Left kidney (tissue), 2 donors: ENCODE results near the gene MAP1B. TPM values are rescaled to one million over a fixed set of nuclear protein-coding genes. Genes with fewer than 3 reads are reported as not detected.
"Not testable (repeated sequence)": the region's sequence is repeated elsewhere in the genome, so short reads cannot be mapped to it uniquely, and the experiment has no call there.

Experiments used
- DNase-seq: peaks from one replicate; pipeline ENCODE4 v3.0.0-alpha.2; 2013
- polyA plus RNA-seq: library from polyadenylated mRNA; unstranded; fragments of 120-200 nt; gene quantifications from one replicate; pipeline ENCODE4 v1.2.1, GENCODE V29; 2013; ENCODE audit not compliant: insufficient read length

Gene MAP1B
- polyA plus RNA-seq, 1 donor, result 15.8 TPM

DNA sequence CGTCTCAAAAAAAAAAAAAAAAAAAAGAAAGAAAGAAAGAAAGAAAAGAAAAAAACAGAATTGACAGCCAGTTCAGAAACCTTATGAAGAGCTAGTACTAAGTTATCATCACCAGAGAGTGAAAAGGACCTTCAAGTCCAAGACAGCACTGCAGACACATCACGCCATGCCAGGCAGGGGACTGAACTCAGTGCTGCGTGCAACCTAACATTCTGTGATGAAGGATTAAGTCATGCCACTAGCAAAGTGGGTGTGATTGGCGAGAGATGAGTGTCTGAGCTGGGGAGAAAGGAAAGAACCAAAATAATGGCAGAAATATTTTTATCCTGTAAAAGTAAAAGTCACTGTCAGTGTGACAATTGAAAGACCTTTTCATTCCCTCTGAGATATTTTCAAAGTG lies 54.7 kb downstream of the MAP1B start:
- DNase-seq, result no peak

DNA sequence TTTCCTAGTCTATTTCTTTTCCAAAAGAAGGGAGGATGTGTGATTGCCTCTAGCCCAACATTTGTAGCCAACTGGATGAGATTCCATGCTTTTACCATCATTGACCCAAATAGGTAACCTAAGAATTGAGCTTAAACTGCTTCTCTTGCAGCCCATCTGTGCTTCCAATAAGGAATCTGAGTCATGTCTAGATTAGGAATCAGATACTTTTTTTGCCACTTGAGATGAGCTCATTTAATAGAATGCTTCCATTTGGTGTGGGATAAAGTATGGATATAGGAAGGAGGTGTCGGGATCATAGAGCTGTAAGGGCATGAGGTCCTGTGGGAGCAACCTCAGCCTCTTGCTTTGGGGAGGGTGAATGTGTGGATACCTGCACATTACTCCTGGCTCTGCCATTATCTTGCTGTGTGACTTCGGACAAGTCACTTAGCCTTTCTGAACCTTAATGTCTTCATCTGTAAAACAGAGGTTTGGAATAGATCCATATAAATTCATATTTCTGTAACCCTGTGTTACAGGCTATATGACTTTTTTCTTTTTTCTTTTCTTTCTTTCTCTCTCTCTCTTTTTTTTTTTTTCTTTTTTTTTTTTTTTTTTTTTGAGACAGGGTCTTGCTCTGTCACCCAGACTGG lies 56.2 kb downstream of the MAP1B start:
- DNase-seq, result no peak

DNA sequence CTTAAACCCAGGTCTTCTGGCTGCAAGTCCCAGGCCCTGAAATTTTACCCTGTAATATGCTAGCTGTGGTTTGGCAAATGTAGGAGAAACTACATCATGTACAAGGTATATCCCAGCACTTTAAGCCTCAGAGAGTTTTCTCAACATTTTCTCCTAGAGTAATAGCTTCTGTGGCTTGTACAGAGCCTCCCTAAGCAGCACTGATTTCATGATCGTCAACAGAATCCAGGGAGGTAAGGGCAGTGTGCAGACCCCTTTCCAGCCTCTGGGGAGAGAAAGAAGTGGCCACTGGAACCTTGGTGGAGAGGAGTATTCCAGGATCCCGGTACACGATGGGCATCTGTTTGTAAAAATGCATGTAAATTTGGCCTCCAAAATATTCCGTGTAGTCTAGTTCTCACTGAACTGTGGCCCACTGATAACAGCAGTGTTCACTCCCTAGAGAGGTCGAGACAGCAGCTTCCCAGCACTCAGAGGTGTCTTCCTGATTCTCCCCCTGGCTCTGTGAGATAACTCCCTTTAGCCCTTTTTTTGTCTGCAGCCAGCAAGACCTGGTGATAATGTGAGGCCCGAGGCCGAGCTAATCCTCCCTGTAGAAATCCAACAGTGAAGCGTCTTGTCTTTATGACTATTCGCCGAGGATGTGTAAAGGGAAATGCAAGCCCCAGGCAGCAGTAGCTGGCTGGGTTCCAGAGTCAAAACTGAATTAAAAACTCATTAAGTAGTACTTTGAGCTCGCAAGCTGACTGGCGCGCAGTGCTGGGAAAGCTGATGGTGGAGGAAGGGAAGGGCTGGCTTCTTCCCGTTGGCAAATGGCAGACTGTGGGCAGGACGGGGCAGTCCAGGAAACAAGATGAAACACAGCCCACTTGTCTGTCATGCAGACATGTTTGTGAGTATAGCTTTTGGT lies 59.0 kb downstream of the MAP1B start:
- DNase-seq, result peak; percentile 56

DNA sequence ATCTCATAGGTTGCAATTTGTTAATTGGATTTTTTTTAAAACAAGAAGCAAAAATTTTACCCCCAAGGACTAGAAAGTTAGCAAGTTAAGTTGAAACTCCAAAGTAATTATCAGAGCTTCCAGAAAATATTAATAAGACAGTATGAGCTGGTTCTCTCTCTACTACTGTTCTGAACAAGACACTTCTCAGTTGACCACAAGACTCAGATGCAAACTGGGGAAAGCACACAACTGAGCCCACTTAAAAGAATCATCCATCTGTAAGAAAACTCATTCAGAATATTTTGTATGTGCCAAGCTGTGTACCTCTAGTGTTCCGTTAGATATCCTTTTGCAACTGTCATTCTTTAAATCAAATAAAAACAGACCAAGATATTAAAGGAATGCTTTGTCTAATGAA lies 60.0 kb downstream of the MAP1B start:
- no peak for DNase-seq

DNA sequence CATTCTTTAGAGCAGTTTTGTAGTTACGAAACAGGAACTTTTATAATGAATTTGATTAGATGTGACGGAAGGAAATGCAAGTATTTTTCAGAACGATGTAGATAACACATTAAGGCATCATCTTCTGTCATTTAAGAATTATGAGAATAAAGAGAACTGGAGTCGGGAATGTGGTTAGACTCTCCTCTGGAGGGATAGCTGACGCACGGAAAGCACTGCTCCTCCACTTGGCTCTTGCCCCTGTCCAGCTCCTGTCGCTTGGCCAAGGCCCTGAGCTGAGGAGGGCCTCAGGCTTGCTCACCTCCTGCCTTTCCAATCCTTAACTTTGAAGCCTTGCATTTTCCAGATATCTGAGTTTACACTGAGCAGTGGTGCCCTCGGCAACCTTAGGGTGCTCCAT lies 60.5 kb downstream of the MAP1B start:
- no peak for DNase-seq

DNA sequence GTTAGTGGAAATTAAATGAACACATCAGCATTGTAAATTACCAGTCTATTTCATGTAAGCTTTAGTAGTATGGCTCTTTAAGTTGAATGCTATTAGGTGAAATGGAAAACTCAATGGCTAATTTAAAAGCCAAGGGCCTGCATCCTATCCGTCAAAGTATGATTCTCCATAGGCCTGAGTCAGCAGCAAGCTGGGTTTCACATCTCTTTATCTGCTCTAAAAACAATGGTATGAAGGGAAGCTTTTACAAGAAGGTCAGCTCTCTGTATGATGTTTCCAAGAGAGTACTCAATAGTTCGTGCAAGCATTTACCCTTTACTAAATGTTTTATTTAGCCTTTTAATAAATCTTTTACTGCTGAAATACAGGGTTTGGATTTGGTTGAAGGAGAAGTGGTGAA lies 62.8 kb downstream of the MAP1B start:
- DNase-seq, result no peak

DNA sequence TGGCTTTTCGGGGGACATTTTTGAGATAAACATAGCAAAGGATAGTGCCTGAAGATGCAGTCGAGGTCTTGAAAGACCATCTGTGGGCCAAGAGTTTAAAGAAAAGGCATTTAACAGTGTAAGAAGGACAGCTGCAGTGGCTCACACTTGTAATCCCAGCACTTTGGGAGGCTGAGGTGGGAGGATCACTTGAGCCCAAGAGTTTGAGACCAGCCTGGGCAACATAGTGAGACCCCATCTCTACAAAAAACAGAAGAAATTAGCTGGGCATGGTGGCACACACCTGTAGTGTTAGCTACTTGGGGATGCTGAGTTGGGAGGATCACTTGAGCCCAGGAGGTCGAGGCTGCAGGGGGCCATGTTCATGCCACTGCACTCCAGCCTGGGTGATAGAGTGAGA lies 63.9 kb downstream of the MAP1B start:
- DNase-seq, result not testable (repeated sequence)

DNA sequence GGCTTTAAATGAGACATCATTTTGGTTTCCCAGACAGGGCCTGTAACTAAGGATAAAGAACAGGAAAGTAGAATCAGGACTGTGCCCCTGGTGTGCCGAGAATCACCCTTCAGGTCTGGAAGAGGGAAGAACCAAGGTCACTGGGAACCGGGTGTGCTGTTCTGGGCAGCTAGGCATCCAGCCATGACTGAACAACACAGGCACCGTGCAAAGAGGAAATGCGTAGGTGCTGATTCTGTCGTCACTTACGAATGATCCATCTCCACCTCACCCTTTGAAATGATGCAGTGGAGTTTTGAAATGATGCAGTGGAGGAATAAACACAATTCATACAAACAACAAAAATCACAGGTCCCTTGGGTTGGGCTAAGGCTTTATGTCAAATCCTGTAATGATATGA lies 64.4 kb downstream of the MAP1B start:
- DNase-seq, result no peak

DNA sequence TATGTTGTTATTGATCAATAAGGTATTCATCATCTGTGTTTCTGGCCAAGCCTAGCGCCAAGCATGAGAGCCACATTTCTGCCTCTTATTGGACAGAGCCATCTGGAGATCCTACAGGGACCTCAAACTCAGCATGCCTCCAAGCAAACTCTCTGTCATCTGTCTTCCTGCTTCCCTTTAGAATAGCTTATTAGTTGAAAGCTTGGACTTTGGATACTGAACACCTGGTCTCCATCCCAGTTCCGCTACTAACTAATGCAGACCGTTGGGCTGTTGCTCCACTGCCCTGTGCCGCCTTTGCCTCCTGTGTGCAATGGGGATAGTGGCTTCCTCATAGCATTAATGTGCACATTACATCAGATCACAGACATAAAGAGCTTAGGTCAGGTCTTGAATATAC lies 65.5 kb downstream of the MAP1B start:
- no peak for DNase-seq

DNA sequence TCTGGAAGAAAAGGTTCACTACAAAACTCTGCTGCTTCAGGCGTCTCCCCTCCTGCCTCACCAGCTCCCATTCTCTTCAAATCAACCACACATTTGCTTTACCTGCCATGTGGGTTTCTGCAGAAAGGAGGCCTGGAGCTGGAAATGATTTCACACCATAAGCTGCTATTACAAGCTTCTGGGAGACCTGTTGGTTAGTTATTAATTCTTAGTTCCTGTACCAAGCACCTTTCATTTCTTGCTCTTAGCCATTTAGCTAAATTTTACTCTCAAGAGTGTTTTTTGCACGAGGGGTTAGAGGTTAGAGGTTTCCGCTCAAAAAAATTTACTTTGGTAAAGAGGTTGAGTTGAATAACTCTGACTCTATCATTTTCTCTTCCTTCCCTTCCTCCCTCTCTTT lies 70.3 kb downstream of the MAP1B start:
- DNase-seq, result no peak

DNA sequence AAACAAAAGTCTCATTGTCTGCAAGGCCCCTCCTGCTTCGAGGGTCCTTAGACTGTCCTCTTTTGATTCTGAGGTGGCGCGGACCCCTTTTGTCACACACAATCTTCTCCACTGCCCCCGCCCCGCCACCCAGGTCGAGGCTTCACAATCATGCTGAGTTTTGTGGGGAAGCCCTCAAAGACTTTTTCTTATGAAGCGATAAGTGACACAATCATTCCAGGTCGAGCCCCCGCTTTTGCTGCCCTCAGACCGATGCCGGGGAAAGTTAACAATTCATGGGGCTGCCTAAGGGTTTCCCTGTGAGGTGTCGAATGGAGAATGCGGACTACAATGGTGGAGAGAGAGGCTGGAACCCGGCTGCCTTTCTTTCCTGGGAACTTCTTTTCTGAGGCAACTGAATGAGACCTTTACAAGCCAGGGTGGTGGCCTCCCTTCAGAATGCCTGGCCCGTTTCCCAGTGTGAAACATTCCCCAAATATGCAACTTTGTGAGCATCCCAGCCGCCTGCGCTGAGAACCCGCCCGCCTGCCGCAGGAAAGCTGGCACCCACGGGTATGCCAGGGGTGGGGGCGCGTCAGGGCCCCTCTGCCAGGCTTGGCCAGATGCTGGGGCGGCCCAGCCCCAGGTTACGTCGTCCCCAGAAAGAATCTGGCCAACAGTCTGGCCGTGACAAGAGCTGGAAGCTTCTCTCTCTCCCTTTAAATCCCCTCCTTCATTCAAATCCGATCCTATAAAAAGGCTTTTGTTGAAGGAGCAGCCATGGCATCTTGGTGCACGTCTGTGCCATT lies 71.9 kb downstream of the MAP1B start:
- no peak for DNase-seq

DNA sequence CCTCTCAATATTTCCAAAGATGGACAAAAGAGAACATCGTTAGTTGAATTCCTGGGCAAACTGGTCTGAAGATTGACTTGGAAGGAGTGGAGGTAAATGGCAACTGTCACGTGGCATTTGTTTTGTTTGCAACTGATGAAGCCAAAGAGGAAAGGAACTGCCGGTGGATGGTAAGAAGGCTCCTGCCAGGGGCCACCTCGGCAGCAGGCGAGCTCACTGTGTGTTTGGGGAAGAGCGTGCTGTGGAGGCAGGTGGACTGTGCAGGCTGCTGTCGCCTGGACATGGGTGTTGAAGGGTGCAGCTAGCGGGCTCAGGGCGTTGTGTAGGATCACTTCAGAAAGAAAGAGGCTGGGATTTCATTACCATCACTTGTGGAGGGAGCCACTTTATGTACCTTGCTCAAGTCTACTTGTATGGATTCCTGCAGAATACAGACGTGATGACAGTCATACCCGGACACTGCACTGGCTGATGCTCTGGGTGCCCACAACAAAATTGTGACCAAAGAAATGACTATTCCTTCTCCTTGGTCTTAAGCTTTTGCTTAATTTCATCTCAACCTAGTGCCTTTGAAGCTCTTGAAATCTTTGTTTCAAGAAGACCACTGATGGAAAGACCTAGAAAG lies 72.7 kb downstream of the MAP1B start:
- DNase-seq, result no peak

DNA sequence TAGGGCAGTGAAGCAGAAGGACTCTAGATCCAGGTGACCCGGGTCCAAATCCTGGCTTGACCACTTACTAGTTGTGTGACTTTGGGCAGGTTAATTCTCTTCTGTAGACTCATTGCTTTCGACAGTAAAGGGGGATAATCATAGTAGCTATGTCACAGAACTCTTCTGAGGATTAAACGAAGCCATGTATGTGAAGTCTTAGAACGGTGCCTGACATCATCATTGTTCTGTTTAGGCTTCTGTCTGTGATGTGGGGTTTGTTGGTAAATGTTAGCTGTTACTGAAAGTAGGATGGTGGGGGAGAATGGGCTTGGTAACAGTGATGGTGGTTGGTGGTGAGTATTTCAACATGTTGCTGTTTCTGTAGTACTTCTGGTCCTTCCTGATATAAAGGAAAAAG lies 73.7 kb downstream of the MAP1B start:
- DNase-seq, result no peak

DNA sequence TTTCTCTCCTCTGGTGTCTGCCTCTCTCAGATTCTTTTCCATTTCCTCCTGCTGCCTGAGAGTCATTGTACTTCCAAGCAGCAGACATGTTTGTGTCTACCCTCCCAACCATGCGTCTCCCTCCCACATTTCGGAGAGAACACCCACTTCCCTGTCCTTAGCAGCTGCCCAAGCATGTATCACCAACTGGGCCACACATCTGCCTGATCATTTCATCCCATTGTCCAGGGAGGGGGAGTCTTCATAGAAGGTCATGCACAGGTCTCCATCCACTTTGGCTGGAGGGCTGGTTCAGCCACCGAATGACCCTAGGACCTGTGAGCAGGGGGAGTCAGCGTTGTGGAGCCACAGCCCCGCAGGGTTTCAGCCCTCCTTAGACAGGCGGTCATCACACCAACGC lies 75.4 kb downstream of the MAP1B start:
- DNase-seq, result no peak

DNA sequence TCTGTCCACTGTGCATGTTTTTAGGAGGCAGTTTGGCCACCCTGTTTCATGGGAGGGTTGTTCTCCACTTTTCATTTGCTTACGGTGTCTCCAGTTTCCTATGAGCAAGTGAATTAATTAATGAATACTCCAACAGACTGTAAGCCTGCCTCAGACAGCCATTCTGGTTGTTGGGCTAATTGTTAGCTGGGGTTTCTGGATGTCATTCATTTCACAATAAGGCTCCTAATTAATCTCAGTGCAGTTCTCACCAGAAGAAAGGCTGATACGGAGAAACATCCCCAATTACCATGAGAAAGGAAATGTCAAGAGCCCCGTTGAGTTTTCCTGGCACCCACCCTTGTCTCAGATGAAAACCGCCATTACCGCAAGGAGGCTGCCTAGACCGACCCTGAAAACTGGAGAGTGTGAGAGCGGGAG lies 75.8 kb downstream of the MAP1B start:
- no peak for DNase-seq

DNA sequence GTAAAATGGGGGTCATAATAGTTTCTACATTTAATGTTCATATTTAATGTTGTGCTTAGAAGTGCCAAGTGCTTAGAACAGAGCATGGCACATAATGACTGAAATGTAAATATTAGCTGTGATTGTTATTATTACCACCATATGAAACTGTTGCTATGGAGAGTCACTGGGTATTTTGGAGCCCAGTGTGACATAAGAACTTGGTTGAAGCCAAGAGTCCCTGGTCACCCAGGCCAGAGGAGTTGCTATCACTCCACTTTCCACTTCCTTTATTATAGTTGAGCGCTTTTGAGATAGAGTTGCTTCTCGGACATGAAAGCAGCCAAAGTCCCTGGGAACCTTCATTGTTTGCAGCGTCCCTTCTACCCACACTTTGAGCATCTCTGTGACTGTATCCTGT lies 77.1 kb downstream of the MAP1B start:
- no peak for DNase-seq

DNA sequence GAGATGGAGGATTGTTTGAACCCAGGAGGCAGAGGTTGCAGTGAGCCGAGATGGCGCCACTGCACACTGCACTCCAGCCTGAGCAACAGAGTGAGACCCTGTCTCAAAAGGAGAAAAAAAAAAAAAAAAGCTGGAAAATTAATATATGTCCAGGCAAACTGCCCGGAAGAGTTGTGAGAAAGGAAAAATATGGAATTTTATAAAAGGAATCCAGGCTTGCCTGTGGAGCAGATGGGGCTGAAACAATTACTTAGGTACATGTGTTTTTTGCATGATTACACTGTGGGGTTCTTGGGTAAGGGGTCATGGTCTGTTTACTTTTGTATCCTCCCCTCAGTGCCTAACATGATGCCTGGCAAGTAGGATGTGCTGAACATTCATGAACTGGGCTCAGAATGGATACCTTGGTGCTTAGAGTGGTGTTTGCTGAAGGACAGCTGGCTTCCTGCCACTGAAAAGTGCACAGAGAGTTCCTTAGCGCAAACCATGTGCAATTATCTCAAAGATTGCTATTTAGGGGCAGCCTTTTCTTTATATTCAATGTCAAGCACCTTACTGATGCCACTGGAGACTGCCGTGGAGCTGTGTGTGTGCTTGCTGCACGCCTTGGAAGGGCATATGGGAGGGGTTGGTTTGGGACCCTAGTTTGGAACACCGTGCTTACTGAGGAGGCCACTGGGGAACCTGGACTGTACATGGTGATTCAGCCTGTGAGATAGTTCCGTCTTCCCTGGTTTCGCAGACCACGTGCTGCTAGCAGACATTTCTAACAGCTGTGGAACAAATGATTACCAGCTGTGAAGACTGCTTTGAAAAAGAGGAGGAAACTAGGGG lies 78.4 kb downstream of the MAP1B start:
- no peak for DNase-seq

DNA sequence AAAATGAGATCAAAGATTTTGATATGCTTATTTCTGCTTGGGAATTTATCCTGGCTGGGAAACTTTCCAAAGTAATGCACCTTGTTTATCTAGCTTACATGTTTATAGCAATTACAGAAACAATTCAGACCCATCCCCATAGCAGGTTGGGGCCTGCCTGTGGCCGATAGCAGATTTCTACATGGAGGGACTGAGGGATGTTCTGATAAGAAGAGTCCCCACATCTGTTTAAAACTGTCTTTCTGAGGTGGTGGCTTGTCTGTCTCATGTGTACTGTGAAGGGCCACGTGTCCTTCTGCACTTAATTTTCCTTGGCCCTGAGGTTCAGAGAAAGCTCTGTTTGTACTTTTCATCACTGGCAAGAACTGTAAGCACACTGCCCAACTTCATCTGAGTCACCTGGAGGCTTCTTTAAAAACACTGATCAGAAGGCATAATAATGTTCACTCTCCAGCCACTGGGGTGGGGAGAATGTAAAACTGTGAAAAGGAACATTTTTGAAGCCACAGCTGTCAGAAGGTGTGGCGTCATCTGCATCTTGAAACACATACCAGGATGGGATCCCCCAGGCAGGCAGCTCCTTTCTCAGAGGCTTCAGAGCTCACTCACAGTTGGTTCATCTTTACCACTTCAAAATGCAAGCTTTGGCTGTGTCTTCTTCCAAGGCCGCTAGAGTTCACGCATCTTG lies 80.3 kb downstream of the MAP1B start:
- DNase-seq, result no peak

DNA sequence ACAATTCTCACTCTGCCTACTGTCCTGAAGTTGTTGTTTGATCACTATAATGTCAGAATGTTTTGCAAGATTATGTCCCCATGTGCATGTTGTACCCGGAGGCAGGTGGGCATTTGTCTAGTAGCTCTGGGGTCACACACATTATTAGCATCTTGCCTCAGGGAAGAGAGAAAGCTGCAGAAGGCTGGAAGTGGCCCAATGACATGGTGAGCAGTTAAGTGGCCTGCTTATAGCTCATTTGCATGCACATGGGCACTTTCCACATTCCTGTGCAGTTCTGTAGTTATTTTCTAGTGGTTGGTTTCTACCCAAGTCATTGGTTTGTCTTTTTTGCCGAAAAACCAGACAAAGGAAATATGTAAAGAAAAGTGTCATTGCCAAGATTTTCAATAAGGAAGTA lies 80.9 kb downstream of the MAP1B start:
- no peak for DNase-seq

DNA sequence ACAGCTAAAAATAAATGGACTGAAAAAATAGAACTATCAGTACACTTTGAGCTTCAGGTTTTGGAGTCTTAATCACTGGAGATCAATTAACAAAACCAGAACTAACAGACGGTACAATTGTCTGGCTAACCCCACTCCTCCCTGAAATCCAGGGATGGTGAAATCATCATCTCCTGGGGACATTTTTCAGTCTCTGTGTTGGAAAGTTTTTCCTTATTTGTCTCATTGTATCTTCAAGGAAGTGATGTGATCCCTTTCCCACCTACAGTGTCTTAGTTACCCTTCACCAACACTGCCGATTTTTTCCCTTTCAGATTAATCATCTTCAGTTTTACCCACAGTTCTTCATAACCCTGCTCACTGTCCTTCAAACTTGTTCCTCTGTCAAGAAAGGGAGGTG lies 81.9 kb downstream of the MAP1B start:
- DNase-seq, result no peak

DNA sequence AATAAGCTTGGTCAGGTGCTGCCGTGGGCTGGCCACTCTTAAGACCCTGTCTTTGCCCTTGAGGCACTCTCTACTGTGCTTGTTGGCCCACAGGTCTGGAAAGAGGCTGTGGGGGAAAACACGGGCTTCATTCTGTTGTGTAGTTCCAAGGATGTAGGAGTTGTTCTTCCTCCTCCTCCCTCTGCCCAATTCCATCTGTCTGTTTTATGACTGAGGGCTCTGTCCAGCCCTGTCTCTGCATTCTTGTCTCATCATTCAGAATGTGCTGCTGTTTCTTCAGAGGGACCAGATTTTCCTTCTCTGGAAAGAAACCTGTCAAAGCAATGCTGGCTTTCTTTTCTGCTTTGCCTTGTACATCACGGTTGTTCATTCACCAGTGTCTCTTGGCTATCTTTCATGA lies 84.1 kb downstream of the MAP1B start:
- DNase-seq, result no peak
